Upper lobe of left lung (tissue), 6 donors: ENCODE measurements around the gene SP140. TPM values are rescaled to one million over a fixed set of nuclear protein-coding genes. Genes with fewer than 3 reads are reported as not detected.
A peak's percentile ranks its signal among the peaks of the same experiment; 100 is the strongest.

Experiments
- ATAC-seq, 2 donors: fragments of 200-7000 bp; cut with Tn5 transposase; one replicate each; pipeline ENCODE4 v1.9.1; 2022; ENCODE audit warnings: mild to moderate bottlenecking in 2 of 2, moderate library complexity in 2 of 2; ENCODE audit not compliant: low FRiP score in 2 of 2
- DNase-seq, 2 donors: peaks; one replicate each; pipeline ENCODE4 v3.0.0-alpha.2; 2019 to 2020
- H3K27ac ChIP-seq, 4 donors: fragments of 200-600 bp; sonication (generic); one replicate each; pipeline ENCODE4 v1.5.1; 2016 to 2019
- H3K27me3 ChIP-seq, 4 donors: fragments of 200-600 bp; sonication (generic); one replicate each; pipeline ENCODE4 v1.5.1; 2017 to 2019
- H3K36me3 ChIP-seq, 4 donors: fragments of 200-600 bp; sonication (generic); one replicate each; pipeline ENCODE4 v1.5.1; 2016 to 2019
- H3K4me1 ChIP-seq, 4 donors: fragments of 200-600 bp; sonication (generic); one replicate each; pipeline ENCODE4 v1.5.1; 2018 to 2019
- H3K4me3 ChIP-seq, 4 donors: fragments of 200-600 bp; sonication (generic); one replicate each; pipeline ENCODE4 v1.5.1; 2017 to 2019; ENCODE audit warnings: mild to moderate bottlenecking in 2 of 4, moderate library complexity in 1 of 4
- H3K9me3 ChIP-seq, 4 donors: fragments of 200-600 bp; sonication (generic); one replicate each; pipeline ENCODE4 v1.5.1; 2018 to 2019
- EP300 ChIP-seq, 4 donors: sonication (generic); formaldehyde crosslinking; IDR thresholded peaks; one replicate each; pipeline ENCODE4 v1.5.1; 2017; ENCODE audit warnings: antibody characterized with exemption in 4 of 4, control low read depth in 2 of 4
- POLR2A ChIP-seq, 4 donors: fragments of 450-650 bp; IDR thresholded peaks; one replicate each; pipeline ENCODE4 v1.5.1; 2016 to 2017; ENCODE audit warnings: antibody characterized with exemption in 4 of 4, mild to moderate bottlenecking in 2 of 4
- POLR2AphosphoS5 ChIP-seq, 2 donors: sonication (generic); formaldehyde crosslinking; IDR thresholded peaks; one replicate each; pipeline ENCODE4 v1.5.1; 2017; ENCODE audit warnings: antibody characterized with exemption in 2 of 2
- WGBS, 2 donors: methylation state at CpG; one replicate each; pipeline ENCODE4 v1.1.5; 2017 to 2018; 5-methylcytosine and 5-hydroxymethylcytosine counted together
- total RNA-seq, 6 donors: library from RNA; depleted of rRNA in 4 of 6; stranded (reverse); fragments of >200 nt in 4 of 6; gene quantifications; one replicate each; pipeline versions ENCODE4 v1.1.0 to v1.2.1, GENCODE V29; 2016 to 2021
- TF ChIP-seq, protein P1 (sequence below), 6 experiments: fragments of 450-650 bp in 4 of 6; fragments of 200-600 bp in 2 of 6; sonication (generic) in 2 of 6; IDR thresholded peaks; one replicate each; pipeline ENCODE4 v1.5.1; 2016 to 2019; ENCODE audit warnings: antibody characterized with exemption in 6 of 6
- donor health status: DM: no; HTN: no; CAD: no; lungs with moderate emphysema.
- donor health status: DM: no; HTN: yes; CAD: no; lungs with severe emphysema.

The SP140 gene
- total RNA-seq, 6 donors from 2014 or later = 5.1 to 15.7 (median 9.7) TPM

DNA sequence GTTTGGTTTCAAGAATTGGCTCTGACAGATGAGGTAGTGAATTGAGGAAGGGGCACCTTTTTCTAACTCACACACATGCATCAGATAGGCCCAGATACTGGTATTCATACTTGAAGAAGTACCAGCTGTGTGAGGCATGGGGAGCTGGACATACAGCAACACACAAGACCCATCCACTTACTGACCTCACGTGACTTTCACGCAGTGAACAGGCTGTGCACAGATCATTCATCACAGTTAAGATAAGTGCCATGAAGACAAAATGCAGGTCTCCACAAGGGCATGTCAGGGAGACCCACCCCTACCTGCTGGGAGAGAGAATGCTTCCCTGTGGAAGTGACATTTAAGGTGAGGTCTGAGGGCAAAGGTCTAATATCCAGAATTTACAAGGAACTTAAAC is 44.3 kb upstream of the SP140 start:
- Histone ChIP-seq H3K4me1 (no peaks in the 10 kb centered on the region), H3K27me3 (no peaks in the 10 kb centered on the region), H3K36me3 (peaks cover 10 to 93% (median 56%) of the 10 kb centered on the region in 4 donors), H3K4me3 (no peak overlapping the region), H3K9me3 (no peaks in the 10 kb centered on the region), H3K27ac (no peak overlapping the region)
- WGBS, 2 donors = 93 to 100% methylated on average over 2 of the region's 2 CpGs
- DNase-seq (no peak), ATAC-seq (no peak)
- TF ChIP-seq POLR2AphosphoS5 (IDR thresholded peaks at IDR 0.05) = no peak
- TF ChIP-seq EP300 (IDR thresholded peaks at IDR 0.05) = no peak
- TF ChIP-seq, protein P1, sequence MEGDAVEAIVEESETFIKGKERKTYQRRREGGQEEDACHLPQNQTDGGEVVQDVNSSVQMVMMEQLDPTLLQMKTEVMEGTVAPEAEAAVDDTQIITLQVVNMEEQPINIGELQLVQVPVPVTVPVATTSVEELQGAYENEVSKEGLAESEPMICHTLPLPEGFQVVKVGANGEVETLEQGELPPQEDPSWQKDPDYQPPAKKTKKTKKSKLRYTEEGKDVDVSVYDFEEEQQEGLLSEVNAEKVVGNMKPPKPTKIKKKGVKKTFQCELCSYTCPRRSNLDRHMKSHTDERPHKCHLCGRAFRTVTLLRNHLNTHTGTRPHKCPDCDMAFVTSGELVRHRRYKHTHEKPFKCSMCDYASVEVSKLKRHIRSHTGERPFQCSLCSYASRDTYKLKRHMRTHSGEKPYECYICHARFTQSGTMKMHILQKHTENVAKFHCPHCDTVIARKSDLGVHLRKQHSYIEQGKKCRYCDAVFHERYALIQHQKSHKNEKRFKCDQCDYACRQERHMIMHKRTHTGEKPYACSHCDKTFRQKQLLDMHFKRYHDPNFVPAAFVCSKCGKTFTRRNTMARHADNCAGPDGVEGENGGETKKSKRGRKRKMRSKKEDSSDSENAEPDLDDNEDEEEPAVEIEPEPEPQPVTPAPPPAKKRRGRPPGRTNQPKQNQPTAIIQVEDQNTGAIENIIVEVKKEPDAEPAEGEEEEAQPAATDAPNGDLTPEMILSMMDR (IDR thresholded peaks at IDR 0.05) = no peak
- TF ChIP-seq POLR2A (IDR thresholded peaks at IDR 0.05) = no peak

DNA sequence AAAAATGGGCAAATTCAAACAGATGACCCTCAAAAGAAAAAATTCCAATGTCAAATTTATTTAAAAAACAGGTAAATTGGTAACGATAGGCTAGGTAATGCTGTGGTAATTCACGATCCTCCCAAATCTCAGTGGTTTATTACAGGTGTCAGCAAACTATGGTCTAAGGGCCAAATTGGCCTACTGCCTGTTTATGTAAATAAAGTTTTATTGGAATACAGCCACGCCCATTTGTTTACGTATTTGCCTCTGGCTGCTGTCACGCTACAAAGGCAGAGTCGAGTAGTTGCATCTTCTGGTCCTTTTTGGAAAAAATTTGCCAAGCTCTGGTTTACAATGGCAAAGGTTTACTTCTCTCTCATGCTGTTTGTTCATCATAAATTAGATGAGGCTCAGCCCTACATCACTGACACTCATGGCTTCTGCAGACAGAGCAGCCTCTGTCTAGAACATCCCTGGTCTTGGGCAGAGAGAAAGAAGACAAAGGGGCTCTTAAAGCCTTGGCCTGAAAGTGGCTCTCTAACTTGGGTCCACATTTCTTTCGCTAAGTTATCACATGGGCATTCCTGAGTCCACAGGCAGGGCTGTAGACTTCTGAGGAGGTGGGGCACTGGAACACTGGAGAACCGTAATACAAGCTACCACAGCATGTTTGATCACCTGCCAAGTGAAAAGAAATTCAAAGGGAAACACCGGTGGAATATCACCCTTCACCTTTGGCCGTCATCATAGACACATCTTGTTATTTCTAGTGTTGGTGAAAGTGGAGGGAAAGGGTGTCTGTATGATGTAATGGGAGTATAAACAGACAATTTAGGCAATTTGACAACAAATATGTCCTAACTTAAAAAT is 40.6 kb upstream of the SP140 start:
- Histone ChIP-seq H3K36me3 (peaks cover 3 to 55% (median 29%) of the 10 kb centered on the region in 4 donors), H3K4me3 (no peak overlapping the region), H3K27me3 (no peaks in the 10 kb centered on the region), H3K27ac (no peak overlapping the region), H3K4me1 (no peaks in the 10 kb centered on the region), H3K9me3 (no peaks in the 10 kb centered on the region)
- TF ChIP-seq EP300 (IDR thresholded peaks at IDR 0.05) = no peak
- no peak for TF ChIP-seq POLR2A (IDR thresholded peaks at IDR 0.05)
- no peak for ATAC-seq
- 71 to 74% methylated on average over 10 of the region's 10 CpGs for WGBS, 2 donors
- DNase-seq = no peak

DNA sequence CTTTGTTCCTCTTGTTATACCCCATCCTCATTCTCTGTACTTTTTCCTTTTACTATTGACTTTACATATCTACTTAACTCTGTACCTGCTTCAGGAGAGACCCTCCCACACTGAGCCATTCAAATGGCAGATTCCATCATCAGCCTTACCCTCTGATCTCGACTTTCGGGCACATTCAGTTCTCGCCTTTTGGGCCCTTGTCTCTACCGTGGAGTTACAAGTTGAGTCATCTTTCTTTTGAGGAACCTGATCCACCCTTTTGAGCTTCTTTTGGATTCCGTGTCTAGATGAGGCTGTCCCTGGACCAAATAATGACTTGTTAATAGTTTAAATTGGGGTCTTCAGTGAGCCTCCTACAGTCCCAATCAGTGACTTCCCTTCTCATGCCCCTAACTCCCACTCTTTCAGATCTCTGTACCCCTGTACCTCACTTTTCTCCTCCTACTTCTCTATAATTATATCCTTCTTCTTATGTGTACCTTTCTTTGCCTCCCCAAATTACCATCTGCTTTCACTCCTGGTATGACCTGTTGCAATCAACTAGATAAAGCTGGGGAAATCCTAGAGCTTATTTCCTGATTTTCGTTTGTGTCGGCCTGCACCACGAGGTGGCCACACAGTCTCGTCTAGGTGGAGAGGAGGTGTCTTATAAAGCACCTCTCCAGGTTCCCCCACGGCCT is 23.0 kb upstream of the SP140 start:
- no peaks in the 10 kb centered on the region for H3K4me1 ChIP-seq
- H3K9me3 ChIP-seq = no peaks in the 10 kb centered on the region
- TF ChIP-seq POLR2A (IDR thresholded peaks at IDR 0.05) (no peak), POLR2AphosphoS5 (IDR thresholded peaks at IDR 0.05) (no peak), EP300 (IDR thresholded peaks at IDR 0.05) (no peak)
- TF ChIP-seq, protein P1 (IDR thresholded peaks at IDR 0.05) = no peak
- H3K36me3 ChIP-seq = peaks cover 32 to 94% (median 60%) of the 10 kb centered on the region in 4 donors
- no peak overlapping the region for H3K27ac ChIP-seq
- ATAC-seq (no peak), DNase-seq (no peak)
- H3K4me3 ChIP-seq = no peak overlapping the region
- WGBS, 2 donors = 83 to 84% methylated on average over 10 of the region's 10 CpGs
- no peaks in the 10 kb centered on the region for H3K27me3 ChIP-seq

DNA sequence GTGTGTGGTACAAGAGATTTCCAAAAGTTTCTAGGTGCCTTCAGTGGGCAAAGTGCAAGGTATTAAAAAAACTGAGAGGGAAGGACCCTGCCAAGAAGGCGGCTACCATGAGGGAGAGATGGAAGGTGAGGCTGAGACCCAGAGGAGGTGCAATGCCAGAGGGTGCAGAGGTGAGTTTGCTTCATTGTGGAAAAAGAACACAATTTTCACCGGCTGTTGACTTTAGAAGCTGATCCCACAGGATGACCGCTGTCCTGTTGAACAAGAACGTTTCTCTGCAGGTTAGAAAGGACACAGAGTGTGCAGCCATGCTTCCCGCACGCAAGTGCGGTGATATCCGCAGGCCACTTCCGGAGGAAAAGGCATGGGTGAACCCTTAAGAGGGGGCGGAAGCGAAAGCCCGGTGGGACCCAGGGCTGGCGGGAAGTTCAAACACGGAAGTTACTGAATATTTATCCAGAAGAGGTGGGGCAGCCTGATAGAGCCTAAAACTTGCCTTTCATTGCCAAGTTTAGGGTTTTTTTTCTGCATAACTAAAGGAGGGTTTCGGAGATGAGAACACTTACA is 22.3 kb upstream of the SP140 start:
- DNase-seq (peak in 1 of 2 donors; percentile 30), ATAC-seq (no peak)
- Histone ChIP-seq H3K27ac (no peak overlapping the region), H3K27me3 (no peaks in the 10 kb centered on the region), H3K4me1 (no peaks in the 10 kb centered on the region), H3K9me3 (no peaks in the 10 kb centered on the region), H3K36me3 (peaks cover 34 to 95% (median 60%) of the 10 kb centered on the region in 4 donors), H3K4me3 (no peak overlapping the region)
- 92% methylated on average over 15 of the region's 15 CpGs for WGBS, 2 donors
- TF ChIP-seq EP300 (IDR thresholded peaks at IDR 0.05) (no peak), POLR2AphosphoS5 (IDR thresholded peaks at IDR 0.05) (no peak), POLR2A (IDR thresholded peaks at IDR 0.05) (no peak)
- TF ChIP-seq, protein P1 (IDR thresholded peaks at IDR 0.05) = no peak

DNA sequence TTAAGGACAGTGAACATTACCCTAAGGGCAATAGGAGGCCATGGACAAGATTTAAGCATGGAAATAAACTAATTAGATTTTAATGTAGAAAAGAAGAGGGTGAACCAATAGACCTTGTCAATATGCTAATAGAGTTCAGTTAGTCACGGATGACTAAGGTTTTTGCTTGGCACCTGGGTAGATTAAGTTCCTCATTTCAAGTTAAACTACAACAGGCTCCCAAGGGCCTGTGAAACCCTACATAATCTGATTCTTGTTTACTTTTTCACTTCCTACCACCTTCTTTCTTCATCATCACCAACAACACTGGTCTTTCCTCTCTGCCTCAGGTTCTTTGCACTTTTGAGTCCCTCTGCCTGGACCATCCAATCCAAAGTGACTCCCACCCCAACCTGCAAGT is 20.5 kb upstream of the SP140 start:
- Histone ChIP-seq H3K4me1 (no peaks in the 10 kb centered on the region), H3K36me3 (peaks cover 41 to 96% (median 65%) of the 10 kb centered on the region in 4 donors), H3K27ac (no peak overlapping the region), H3K4me3 (no peak overlapping the region), H3K9me3 (no peaks in the 10 kb centered on the region), H3K27me3 (no peaks in the 10 kb centered on the region)
- no peak for TF ChIP-seq EP300 (IDR thresholded peaks at IDR 0.05)
- no peak for TF ChIP-seq POLR2AphosphoS5 (IDR thresholded peaks at IDR 0.05)
- TF ChIP-seq POLR2A (IDR thresholded peaks at IDR 0.05) = no peak
- TF ChIP-seq, protein P1 (IDR thresholded peaks at IDR 0.05) = no peak
- 72 to 78% methylated on average over 1 of the region's 1 CpG for WGBS, 2 donors
- DNase-seq (no peak), ATAC-seq (no peak)
